Kidney (tissue), 14 donors: ENCODE measurements around the gene SH3RF3. TPM values are rescaled to one million over a fixed set of nuclear protein-coding genes. Genes with fewer than 3 reads are reported as not detected.

Experiments
- DNase-seq, 5 donors: peaks; one replicate each; pipeline ENCODE4 v3.0.0-alpha.2; 2013 to 2020
- FAIRE-seq: peaks from 2 replicates; lab custom pipeline; 2012; peaks lifted over from hg19 to GRCh38; lab: Jason Lieb, UNC
- H3K27ac ChIP-seq, 2 donors: one replicate each; pipeline ENCODE4 v1.7.0; 2013; ENCODE audit warnings: low read depth in 2 of 2, low read length in 2 of 2, inconsistent platforms in 1 of 2
- H3K27me3 ChIP-seq: one replicate; pipeline ENCODE4 v1.7.1; 2013; ENCODE audit warnings: low read length, inconsistent platforms; ENCODE audit not compliant: control insufficient read depth, insufficient read depth
- H3K36me3 ChIP-seq, 3 donors: one replicate each; pipeline versions ENCODE4 v1.7.0 to v1.7.1; 2013; ENCODE audit warnings: low read length in 3 of 3, control low read depth in 1 of 3, inconsistent platforms in 1 of 3; ENCODE audit not compliant: insufficient read depth in 3 of 3, control insufficient read depth in 2 of 3
- H3K4me1 ChIP-seq, 3 donors: one replicate each; pipeline versions ENCODE4 v1.7.0 to v1.7.1; 2013; ENCODE audit warnings: low read length in 3 of 3, inconsistent platforms in 1 of 3, low read depth in 1 of 3; ENCODE audit not compliant: control insufficient read depth in 2 of 3, insufficient read depth in 2 of 3
- H3K4me3 ChIP-seq, 3 donors: one replicate each; pipeline versions ENCODE4 v1.7.0 to v1.8.1; 2013; ENCODE audit warnings: low read length in 3 of 3, control low read depth in 1 of 3, inconsistent platforms in 1 of 3
- H3K9ac ChIP-seq, 3 donors: one replicate each; pipeline versions ENCODE4 v1.7.0 to v1.7.1; 2013; ENCODE audit warnings: low read length in 3 of 3, control low read depth in 1 of 3, inconsistent platforms in 1 of 3
- H3K9me3 ChIP-seq, 3 donors: one replicate each; pipeline versions ENCODE4 v1.7.0 to v1.7.1; 2013; ENCODE audit warnings: low read length in 3 of 3, control low read depth in 1 of 3, inconsistent platforms in 1 of 3; ENCODE audit not compliant: control insufficient read depth in 2 of 3, insufficient read depth in 1 of 3
- intact Hi-C: fragments of 100-400 bp; cut with DNase I; formaldehyde crosslinking; loops from one replicate; pipeline ENCODE4 v1.11.1; 2022
- polyA plus RNA-seq: library from polyadenylated mRNA; stranded (reverse); fragments of 350-450 nt; fragmentation: Illumina TruSeq; extraction: RNeasy Lipid Tissue Mini Kit (QIAGEN cat#74804); gene quantifications from one replicate; pipeline ENCODE4 v1.2.3, GENCODE V29; 2014; ENCODE audit warnings: low read depth, low replicate concordance; ENCODE audit not compliant: insufficient read depth
- total RNA-seq: library from RNA; stranded (reverse); fragmentation: NEBNext Ultra II Directional; extraction: Animal tissue kit (Norgen Biotek cat#: 25700); gene quantifications from one replicate; pipeline ENCODE4 v1.2.1, GENCODE V29; 2021
- TF ChIP-seq, protein P1 (sequence below): IDR thresholded peaks from 3 replicates; pipeline ENCODE4 v1.5.1; 2012; ENCODE audit warnings: mild to moderate bottlenecking, moderate library complexity, borderline replicate concordance; ENCODE audit not compliant: insufficient read depth; ENCODE audit errors: extremely low read depth
- donor health status: control.
- donor health status: control.
- donor health status: control.
- donor health status: control.
- donor health status: control.
- donor health status: DM: yes; HTN: yes; CAD: no.
- donor health status: Normal renal cell carcinoma (clear cell type).

Gene SH3RF3
- total and polyA plus RNA-seq, 2 donors from 2014 or later = 1.7 to 10.7 TPM

DNA sequence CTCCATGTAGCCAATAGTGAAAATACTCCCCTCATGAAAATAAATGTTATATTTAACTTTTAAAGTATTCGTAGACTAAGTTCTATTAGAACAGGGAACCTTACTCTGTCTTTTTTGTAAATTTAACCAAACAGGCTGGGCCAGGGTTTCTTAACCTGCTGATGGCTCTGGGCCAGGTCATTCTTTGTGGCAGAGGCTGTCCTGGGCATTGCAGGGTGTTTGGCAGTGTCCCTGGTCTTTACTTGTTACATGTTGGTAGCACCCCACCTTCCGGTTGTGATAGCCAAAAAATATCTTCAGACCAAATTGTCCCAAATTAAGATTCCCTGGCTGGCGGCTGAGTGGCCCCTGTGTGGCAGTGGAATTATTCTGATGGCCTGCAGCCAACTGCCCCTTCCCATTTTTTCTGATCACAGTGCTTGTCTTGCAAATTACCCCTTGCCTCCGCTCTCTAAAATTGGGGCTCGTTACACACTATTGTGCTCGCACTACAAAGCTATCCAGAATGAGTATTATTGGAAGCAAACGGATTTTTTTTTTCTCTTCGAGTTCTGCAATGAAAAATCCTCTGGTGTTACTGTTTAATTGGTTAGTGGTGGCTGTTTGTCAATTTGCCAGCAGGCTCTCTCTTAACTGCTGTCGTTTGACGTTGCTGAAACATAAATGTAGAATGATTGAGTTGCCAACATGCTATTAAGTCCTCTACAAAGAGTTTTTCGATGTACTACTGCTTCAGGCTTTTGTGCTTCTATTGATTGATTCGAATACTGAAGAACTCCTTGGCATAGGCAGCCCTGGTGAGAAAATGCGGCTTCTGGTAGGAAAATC is 216.9 kb downstream of the SH3RF3 start:
- peaks cover 0 to 11% (median 3%) of the 10 kb centered on the region in 3 donors for H3K4me1 ChIP-seq
- intact Hi-C loops = no loop called here
- FAIRE-seq (no peak), DNase-seq (no peak)
- TF ChIP-seq, protein P1, sequence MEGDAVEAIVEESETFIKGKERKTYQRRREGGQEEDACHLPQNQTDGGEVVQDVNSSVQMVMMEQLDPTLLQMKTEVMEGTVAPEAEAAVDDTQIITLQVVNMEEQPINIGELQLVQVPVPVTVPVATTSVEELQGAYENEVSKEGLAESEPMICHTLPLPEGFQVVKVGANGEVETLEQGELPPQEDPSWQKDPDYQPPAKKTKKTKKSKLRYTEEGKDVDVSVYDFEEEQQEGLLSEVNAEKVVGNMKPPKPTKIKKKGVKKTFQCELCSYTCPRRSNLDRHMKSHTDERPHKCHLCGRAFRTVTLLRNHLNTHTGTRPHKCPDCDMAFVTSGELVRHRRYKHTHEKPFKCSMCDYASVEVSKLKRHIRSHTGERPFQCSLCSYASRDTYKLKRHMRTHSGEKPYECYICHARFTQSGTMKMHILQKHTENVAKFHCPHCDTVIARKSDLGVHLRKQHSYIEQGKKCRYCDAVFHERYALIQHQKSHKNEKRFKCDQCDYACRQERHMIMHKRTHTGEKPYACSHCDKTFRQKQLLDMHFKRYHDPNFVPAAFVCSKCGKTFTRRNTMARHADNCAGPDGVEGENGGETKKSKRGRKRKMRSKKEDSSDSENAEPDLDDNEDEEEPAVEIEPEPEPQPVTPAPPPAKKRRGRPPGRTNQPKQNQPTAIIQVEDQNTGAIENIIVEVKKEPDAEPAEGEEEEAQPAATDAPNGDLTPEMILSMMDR = no peak
- no peaks in the 10 kb centered on the region for H3K27me3 ChIP-seq
- H3K4me3 ChIP-seq = no peak overlapping the region
- no peaks in the 10 kb centered on the region for H3K36me3 ChIP-seq
- H3K27ac ChIP-seq = no peak overlapping the region
- no peak overlapping the region for H3K9ac ChIP-seq
- no peaks in the 10 kb centered on the region for H3K9me3 ChIP-seq

DNA sequence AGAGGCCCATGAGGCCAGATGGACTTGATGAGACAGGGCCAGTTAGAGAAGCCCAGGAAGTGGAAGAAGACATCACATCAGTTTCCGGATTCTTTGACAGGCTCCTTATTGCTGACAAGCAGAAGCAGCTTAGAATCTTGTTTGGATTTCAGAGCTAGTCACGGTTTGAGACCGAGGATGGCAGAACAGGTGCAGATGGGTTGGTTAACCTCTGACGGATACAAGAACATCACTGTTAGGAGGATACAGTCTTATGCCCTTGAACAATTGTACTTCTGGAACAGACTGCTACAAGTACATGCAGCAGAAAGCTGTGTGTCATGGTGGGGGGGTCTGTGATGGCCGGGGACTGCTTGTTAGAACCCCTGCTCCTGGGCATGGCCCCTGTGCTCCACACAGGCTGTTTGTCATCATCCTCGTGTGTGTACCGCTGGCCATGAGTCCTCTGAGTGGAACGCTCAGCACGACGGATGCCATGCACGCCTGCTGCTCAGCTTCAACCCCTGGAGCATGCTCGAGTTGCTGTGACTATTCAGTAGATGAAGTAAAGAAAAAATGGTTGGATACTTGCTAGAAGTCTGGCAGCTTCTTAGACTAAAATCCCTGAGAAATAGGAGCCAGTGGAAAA is 217.7 kb downstream of the SH3RF3 start:
- intact Hi-C loops = no loop called here
- Histone ChIP-seq H3K9ac (no peak overlapping the region), H3K4me1 (peaks cover 0 to 18% (median 10%) of the 10 kb centered on the region in 3 donors), H3K27me3 (no peaks in the 10 kb centered on the region), H3K27ac (no peak overlapping the region), H3K4me3 (no peak overlapping the region), H3K36me3 (no peaks in the 10 kb centered on the region), H3K9me3 (no peaks in the 10 kb centered on the region)
- peak in 1 of 5 donors; percentile 20 for DNase-seq
- TF ChIP-seq, protein P1 = no peak
- no peak for FAIRE-seq

DNA sequence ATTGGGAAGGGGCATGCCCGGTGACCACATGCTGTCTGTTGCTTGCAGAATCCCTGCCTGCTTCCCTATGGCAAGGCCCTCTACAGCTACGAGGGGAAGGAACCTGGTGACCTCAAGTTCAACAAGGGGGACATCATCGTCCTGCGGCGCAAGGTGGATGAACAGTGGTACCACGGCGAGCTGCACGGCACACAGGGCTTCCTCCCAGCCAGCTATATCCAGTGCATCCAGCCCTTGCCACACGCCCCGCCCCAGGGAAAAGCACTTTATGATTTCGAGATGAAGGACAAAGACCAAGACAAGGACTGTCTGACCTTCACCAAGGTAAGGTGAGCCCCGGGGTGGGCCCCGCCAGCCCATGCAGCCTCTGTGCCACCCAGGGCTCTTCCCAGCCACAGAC is 218.6 kb downstream of the SH3RF3 start:
- no peaks in the 10 kb centered on the region for H3K36me3 ChIP-seq
- no peak for FAIRE-seq
- peak in 1 of 5 donors; percentile 23 for DNase-seq
- no peak overlapping the region for H3K9ac ChIP-seq
- H3K4me3 ChIP-seq = no peak overlapping the region
- intact Hi-C loops = no loop called here
- H3K9me3 ChIP-seq = no peaks in the 10 kb centered on the region
- TF ChIP-seq, protein P1 = no peak
- no peak overlapping the region for H3K27ac ChIP-seq
- H3K27me3 ChIP-seq = no peaks in the 10 kb centered on the region
- H3K4me1 ChIP-seq = peaks cover 0 to 20% (median 10%) of the 10 kb centered on the region in 3 donors
